HG03175 (cell line): Measurements from ENCODE around the gene SCUBE2.

Experiments
- ATAC-seq: cut with Tn5 transposase; IDR thresholded peaks from one replicate; pipeline ENCODE4 v1.9.1; 2021; ENCODE audit warnings: mild to moderate bottlenecking, moderate library complexity; ENCODE audit not compliant: unreplicated experiment

The SCUBE2 gene

GRCh38 chr11:9076046-9076445 is 15.4 kb downstream of the SCUBE2 start:
- no peak for ATAC-seq

DNA sequence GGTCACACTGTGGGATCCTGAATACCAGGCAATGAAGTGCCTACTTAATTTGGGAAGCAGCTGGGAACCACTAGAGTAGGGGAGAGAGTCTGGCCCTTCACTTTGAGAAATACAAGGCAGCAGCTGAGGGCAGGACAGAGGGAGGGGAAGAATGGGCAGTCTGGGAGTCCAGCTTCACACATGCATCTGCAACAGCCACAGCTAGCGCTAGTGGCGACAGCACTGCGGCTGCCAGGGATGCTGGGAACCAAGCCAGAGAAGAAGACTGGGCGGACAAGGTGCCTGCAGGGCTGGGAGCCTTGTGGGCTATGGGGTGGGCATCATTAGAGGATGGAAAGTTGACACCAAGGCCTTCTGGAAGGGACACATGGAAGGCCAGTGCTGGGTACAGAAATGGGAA is 15.8 kb downstream of the SCUBE2 start:
- ATAC-seq: no peak

DNA sequence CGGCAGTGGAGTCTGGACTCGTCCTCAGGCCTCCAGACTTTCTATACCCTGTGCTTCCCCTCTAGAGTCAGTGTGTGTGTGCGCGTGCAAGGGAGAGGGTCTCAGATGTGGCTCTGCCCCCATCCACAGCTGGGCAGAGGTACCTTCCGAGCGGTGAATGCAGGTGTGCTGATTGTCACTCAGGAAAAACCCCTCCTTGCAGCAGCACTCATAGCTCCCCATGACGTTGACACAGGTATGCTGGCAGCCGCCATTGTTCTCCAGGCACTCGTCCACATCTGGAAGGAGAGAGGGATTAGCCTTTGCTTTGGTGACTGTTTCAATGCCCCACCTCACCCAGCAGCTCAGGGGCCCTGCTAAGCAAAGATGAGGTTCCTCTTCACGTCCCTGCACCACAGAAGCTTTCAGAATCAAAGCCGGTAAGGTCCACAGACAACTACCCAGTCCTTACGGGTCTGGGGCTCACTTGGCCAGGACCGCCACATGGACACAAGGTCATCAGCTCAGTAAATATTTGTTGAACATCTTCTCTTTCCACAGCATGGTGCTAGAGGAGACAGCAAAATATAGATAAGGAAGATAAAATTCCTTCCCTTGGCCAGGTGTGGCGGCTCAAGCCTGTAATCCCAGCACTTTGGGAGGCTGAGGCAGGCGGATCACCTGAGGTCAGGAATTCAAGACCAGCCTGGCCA is 16.9 kb downstream of the SCUBE2 start:
- ATAC-seq: no peak

DNA sequence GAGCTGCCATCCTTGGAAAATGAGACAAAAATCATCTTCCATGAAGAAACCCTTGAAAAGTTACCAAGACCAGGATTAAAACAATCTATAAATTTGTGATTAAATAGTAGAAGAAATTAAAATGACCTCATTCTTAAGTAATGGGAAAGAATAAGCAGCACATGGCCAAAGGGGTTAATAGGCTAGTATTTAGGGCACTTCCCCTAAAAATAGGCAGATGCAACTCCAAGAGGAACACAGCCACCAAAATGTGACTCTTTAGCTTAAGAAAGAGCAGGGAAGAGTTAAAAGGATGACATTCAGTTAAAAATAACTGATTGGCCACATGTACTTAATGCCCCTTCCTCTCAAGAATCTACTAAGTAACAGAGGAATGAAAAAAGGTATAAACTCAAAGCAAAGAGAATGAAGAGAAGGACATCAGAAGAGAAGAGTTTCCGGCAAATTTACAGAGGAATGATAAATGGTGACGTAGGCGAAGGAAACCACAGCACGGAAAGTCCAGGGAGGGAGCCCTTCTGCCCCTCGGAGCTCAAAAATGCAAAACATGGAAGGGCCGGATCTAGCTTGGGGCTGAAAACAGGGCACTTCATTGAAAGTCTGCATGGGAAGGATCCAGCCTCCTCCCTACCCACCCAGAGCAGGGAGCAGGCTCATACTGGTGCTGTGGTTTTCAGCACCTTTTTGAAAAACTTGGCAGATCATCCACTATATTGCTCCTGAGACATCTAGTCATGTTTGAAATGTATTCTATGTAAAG is 17.8 kb downstream of the SCUBE2 start:
- no peak for ATAC-seq

DNA sequence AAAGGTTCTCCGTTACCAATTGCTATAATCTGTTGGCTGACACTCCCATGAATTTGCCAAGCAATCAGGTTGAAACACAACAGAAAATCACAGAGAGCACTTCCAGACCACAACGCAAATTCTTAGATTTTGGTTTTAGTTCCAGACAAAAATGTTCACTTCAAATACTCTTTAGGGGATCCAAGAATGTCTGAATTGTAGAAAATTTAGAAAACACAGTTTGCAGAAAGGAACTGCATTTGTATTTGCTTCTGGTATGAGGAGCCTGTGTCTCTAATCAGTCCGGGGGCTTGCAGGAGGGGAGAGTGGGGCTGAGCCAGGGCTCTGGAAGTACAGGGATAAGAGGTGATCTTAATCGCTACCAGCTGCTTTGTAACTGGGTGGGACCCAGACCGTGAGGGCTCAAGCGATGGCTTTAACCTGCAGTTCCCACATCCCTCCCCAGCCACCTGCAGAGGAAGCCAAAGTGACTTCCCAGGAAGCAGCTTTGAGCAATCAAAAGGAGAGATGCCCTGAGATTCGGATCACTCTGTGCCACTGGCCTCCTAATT is 18.7 kb downstream of the SCUBE2 start:
- ATAC-seq: no peak

DNA sequence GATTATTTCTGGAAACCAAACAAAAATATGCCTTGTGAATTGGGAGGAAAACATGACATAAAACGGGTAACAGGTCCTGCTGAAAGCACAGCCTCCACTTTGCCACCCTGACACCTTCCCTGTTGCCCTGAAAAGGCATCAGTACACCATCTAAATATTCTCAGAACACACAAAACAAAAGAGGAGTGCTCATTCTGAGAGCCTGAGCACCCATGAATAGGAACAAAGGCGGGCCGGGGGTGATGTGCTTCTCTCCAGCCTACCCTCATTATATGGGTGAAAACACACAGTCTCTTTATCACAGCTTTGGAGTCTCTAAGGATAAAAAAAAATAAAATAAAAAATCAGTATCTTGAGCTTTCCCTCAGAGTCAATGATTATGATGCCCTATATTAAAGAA is 19.7 kb downstream of the SCUBE2 start:
- ATAC-seq: no peak

- ATAC-seq: no peak
Measured at GRCh38 chr11:9070749-9071491, 20.5 kb downstream of the SCUBE2 start.

GRCh38 chr11:9069862-9070470 is 21.4 kb downstream of the SCUBE2 start:
- ATAC-seq: no peak

GRCh38 chr11:9069256-9069655 is 22.1 kb downstream of the SCUBE2 start:
- no peak for ATAC-seq

GRCh38 chr11:9066433-9066925 is 24.9 kb downstream of the SCUBE2 start:
- no peak for ATAC-seq

DNA sequence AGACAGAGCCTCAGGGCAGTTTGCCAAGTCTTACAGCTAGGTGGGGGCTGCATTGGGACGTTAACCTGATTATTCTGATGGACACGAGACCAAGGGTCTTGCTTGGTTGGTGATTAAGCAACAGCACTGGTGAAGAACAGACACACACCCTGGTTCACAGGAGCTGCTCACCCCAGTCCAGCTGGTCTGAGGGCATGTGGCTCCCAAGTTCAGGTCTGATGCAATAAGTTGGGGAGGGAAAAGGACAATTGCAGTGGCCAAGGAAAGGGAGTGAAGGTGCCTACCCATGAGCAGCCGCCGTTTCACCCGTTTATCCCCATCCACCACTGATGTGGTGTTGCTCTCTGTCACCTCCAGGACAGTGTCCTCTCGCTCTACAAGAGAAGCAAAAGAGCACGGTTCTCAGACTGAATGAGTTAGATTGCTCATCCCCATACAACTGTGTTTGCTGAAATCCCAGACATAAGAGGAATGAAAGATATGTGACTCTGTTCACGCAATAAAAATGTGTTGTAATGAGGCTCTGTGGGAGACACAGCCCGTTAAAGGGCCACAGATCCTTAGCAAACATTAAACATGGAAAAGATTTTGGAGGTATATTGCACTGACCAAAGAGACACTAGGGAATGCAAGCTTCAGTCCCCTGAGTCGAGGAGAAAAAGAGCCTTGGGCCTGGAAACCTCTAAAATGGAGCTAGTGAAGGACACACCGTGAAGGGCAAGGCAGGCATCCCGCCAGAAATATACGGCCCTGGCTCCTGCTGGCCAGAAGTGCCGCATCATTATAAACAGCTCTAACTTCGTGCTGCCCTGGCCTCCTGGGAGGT is 25.6 kb downstream of the SCUBE2 start:
- no peak for ATAC-seq

DNA sequence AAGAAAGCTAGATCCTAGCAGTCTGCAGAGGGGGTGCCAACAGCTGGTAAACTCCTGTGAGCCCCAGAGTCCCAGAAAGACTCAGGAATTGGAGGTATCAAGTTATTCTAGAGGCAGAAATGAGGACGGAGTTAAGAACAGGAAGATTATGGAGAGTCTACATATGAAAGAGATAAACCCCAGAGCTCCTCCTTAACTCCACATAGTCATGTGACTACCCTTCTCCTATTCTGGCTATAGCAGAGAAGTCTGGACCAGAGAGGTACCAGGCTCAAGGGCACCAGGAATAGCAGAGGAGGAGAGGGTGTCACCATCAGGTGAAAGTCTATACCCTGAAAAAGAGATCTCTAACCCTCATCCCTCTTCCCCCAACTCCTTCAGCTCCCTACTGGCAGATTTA is 29.6 kb downstream of the SCUBE2 start:
- no peak for ATAC-seq

GRCh38 chr11:9060700-9061111 is 30.7 kb downstream of the SCUBE2 start:
- peak; percentile 99 for ATAC-seq

GRCh38 chr11:9059406-9059805 is 32.0 kb downstream of the SCUBE2 start:
- no peak for ATAC-seq

DNA sequence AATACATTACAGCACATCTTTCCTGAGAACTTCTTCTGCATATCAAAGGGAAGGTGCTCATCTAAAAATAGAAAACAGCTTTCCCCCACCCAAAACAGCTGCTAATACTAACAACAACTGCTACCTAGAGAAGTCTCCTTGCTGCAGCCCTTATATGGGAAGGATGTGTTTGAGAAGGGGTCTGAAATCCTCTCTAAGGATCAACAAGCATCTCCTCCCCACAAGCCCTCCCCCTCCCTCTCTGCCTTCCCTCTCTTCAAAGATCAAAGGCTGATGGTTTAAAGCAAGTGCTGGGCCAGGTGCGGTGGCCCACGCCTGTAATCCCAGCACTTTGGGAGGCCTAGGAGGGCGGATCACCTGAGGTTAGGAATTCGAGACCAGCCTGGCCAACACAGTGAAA is 33.5 kb downstream of the SCUBE2 start:
- ATAC-seq: no peak

DNA sequence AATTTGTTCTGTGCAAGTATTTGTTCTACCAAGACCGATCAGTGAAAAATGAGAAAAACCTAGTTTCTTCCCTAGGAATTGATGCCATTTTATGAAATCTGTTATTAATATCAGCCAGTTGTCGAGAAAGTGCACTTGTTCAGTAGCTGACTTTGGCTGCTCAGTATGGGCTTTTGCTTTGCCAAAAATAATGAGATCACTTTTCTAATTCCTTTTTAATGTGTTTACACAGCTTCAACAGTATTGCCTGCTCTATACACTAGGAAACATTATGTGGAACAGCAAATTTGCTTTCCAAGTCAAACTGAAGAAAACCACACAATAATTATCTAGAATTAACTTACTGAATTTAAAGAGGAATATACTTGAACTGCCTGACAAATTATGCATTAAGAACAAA is 34.4 kb downstream of the SCUBE2 start:
- no peak for ATAC-seq

DNA sequence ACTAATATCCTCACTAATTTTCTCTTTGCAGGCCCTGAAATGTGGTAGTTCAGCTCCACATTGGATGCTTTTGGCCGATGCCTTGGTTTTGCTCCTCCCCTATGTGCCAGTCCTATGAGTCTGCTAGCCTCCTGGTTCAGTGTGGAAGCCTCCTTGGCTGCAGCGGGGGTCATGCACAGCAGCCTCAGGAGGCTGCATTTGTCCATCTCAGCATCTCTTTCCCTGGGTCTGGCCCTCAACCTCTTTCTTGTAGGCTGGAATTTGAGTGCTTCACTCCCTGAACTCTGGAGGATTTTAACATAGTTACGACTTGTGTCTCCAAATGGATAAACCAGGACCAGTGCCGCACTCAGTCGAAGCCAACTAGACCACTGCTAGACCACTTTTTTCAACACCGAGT is 34.9 kb downstream of the SCUBE2 start:
- ATAC-seq: no peak

DNA sequence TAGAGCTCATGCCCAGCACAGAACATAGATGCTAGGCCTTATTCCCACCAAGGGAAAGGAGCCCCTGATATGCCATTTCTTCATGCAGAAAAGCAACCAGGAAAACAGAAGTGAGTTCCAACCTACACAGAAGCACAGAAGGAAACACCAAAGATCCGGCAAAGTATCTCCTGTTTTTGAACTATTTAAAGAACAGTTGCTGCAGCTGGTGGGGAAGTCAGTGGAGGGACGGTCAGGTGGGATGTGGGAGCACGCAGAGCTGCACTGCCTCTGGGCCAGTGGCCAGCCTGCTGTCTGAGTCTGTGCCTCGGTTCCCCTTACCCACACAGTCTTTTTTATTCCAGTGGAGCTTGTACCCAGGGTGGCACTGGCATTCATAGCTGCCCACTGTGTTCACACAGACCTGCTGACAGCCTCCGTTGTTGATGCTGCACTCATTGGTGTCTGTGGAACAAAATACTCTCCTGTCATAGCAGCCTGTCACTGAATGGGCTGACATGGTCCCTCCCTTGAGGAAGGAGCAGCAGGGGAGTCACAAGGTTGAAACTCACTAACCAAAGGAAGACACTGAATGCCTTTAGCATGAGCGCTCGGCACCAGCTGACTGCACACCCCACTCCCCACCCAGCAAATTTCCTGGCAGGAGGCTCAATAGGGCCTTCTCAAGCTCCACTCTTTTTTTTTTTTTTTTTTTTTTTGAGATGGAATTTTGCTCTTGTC is 37.9 kb downstream of the SCUBE2 start:
- ATAC-seq: no peak

- no peak for ATAC-seq
Measured at GRCh38 chr11:9052316-9052715, 39.1 kb downstream of the SCUBE2 start.
